Stimulated activated effector memory CD8-positive, alpha-beta T cell treated with anti-CD3 and anti-CD28 coated beads, Interleukin-12 subunit alpha, Interleukin-12 subunit beta, amount 100 ng/mL, for 72 hours (primary cell): ENCODE measurements around the gene ITIH4.
A peak's percentile ranks its signal among the peaks of the same experiment; 100 is the strongest.

Experiments used
- ATAC-seq: fragments of 150-1000 bp; cut with Tn5 transposase; 2 replicates; pipeline ENCODE4 v1.10.0; 2021
- DNase-seq, 2 donors: peaks; one replicate each; pipeline ENCODE4 v3.0.0; 2021 to 2022; ENCODE audit warnings: low spot score in 2 of 2
- H3K27ac Mint-ChIP-seq: one replicate; pipeline ENCODE4 v1.8.0; 2022; ENCODE audit warnings: mild to moderate bottlenecking, mixed read lengths
- H3K36me3 Mint-ChIP-seq: one replicate; pipeline ENCODE4 v1.8.0; 2022; ENCODE audit warnings: mild to moderate bottlenecking, mixed read lengths
- H3K4me1 Mint-ChIP-seq: one replicate; pipeline ENCODE4 v1.8.0; 2022; ENCODE audit warnings: mixed read lengths
- H3K4me3 Mint-ChIP-seq: one replicate; pipeline ENCODE4 v1.8.0; 2022; ENCODE audit warnings: mild to moderate bottlenecking, mixed read lengths
- H3K9me3 Mint-ChIP-seq: one replicate; pipeline ENCODE4 v1.8.0; 2022; ENCODE audit warnings: mixed read lengths

The ITIH4 gene

GRCh38 chr3:52790337-52790736, 40.1 kb downstream of the ITIH4 start:
- H3K9me3 Mint-ChIP-seq: no peaks in the 10 kb centered on the region
- no peak for DNase-seq
- no peak overlapping the region for H3K4me3 Mint-ChIP-seq
- H3K4me1 Mint-ChIP-seq: peaks cover 4% of the 10 kb centered on the region
- no peak overlapping the region for H3K27ac Mint-ChIP-seq
- H3K36me3 Mint-ChIP-seq: no peaks in the 10 kb centered on the region
- no peak for ATAC-seq

GRCh38 chr3:52789746-52790040, 40.8 kb downstream of the ITIH4 start:
- no peaks in the 10 kb centered on the region for H3K36me3 Mint-ChIP-seq
- H3K27ac Mint-ChIP-seq: peak overlapping the region; percentile 38
- DNase-seq: no peak
- H3K4me3 Mint-ChIP-seq: no peak overlapping the region
- H3K9me3 Mint-ChIP-seq: no peaks in the 10 kb centered on the region
- peaks cover 4% of the 10 kb centered on the region for H3K4me1 Mint-ChIP-seq
- no peak for ATAC-seq

GRCh38 chr3:52788890-52789745, 41.4 kb downstream of the ITIH4 start:
- no peak overlapping the region for H3K4me3 Mint-ChIP-seq
- no peaks in the 10 kb centered on the region for H3K36me3 Mint-ChIP-seq
- H3K4me1 Mint-ChIP-seq: peaks cover 4% of the 10 kb centered on the region
- H3K27ac Mint-ChIP-seq: peak overlapping the region; percentile 38
- ATAC-seq (no peak), DNase-seq (no peak)
- H3K9me3 Mint-ChIP-seq: no peaks in the 10 kb centered on the region

DNA sequence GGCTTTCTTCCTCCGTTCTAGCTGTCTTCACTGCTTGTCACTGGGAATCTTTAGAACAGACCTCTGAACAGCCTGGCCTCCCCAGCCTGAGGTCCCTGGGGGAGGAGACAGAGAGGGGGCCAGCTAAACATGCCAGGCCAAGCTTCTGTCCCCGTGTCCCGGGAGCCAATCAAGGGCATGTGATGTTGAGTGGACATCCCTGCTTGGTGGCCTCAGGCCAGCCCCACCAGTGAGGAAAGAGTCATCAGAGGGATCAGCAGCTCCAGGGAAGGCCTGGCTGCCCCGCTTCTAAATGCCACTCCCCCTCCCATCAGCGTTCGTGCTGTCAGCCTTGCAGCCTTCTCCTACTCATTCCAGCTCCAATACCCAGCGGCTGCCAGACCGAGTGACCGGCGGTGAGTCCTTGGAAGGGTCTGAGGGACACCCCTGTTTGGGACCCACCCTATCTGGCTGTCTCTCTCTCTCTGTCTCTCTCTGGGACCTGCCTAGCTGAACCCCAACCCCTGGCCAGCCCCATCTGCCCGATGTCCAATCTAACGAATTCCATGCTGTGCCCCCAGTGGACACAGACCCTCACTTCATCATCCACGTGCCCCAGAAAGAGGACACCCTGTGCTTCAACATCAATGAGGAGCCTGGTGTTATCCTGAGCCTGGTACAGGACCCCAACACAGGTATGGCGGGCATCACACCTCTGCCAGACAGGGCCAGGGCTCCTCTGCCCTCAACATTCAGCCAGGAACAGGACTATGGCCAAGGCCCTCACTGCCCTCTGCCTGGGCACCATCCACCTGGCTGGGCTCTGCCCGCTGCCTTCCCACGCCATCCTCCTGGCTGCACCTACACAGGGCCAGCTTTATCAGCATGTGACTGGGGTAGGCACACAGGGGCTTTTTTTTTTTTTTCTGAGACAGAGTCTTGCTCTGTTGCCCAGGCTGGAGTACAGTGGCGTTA, 42.5 kb downstream of the ITIH4 start:
- no peaks in the 10 kb centered on the region for H3K36me3 Mint-ChIP-seq
- DNase-seq: no peak
- H3K9me3 Mint-ChIP-seq: no peaks in the 10 kb centered on the region
- no peak overlapping the region for H3K4me3 Mint-ChIP-seq
- no peak for ATAC-seq
- no peak overlapping the region for H3K27ac Mint-ChIP-seq
- H3K4me1 Mint-ChIP-seq: peaks cover 4% of the 10 kb centered on the region

DNA sequence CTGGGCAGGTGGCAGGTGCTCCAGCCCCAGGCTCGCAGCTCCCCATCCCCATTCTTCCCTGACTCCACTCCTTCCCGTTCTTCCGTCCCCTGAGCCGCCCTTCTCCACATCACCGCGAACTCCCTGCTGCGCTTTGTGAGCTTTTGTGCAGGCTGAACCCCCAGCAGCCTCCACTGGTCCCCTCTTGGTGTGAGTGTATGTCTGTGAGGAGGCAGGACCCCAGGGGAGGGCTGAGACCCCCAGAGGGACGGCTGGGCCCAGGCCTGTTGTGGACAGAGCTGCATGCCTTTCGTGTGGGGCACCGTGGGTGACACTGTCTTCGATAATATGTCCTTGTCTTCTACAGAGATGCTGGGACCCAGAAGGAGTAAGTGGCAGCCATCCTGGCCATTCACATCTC, 43.2 kb downstream of the ITIH4 start:
- peaks cover 5% of the 10 kb centered on the region for H3K4me1 Mint-ChIP-seq
- H3K4me3 Mint-ChIP-seq: no peak overlapping the region
- H3K27ac Mint-ChIP-seq: no peak overlapping the region

GRCh38 chr3:52786330-52787215, 43.9 kb downstream of the ITIH4 start:
- H3K27ac Mint-ChIP-seq: no peak overlapping the region
- DNase-seq (no peak), ATAC-seq (no peak)
- H3K4me1 Mint-ChIP-seq: peaks cover 11% of the 10 kb centered on the region
- H3K36me3 Mint-ChIP-seq: no peaks in the 10 kb centered on the region
- no peaks in the 10 kb centered on the region for H3K9me3 Mint-ChIP-seq
- no peak overlapping the region for H3K4me3 Mint-ChIP-seq

More for the DNA sequence above, 43.2 kb downstream of the ITIH4 start:
- DNase-seq (no peak), ATAC-seq (no peak)
- no peaks in the 10 kb centered on the region for H3K36me3 Mint-ChIP-seq
- no peaks in the 10 kb centered on the region for H3K9me3 Mint-ChIP-seq

DNA sequence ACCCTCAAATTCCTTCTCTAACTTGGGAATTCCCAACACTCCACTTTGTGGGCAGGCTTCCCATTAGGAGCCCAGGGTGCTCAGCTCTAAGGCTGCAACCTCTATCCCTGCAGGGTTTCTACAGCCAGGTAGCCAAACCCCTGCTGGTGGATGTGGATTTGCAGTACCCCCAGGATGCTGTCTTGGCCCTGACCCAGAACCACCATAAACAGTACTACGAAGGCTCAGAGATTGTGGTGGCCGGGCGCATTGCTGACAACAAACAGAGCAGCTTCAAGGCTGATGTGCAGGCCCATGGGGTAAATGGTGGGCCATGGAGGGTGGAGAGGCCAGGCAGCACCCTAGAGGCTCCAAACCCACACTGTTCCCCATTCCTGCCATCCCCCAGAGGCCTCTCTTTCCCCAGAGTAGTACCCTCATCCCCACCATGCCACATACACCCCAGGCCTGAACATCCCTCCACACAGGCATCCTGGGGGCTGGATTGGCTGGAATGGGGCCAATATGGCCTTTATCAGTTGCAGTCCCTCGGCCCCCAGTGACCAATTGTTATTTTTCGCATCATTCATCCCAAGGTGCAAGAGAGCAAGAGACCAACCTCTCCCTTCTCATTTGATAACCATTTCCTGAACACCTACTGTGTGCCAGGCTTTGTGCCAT, 45.4 kb downstream of the ITIH4 start:
- no peak for DNase-seq
- Mint-ChIP-seq H3K36me3 (no peaks in the 10 kb centered on the region), H3K27ac (no peak overlapping the region), H3K9me3 (no peaks in the 10 kb centered on the region), H3K4me3 (no peak overlapping the region), H3K4me1 (peaks cover 11% of the 10 kb centered on the region)
- no peak for ATAC-seq

DNA sequence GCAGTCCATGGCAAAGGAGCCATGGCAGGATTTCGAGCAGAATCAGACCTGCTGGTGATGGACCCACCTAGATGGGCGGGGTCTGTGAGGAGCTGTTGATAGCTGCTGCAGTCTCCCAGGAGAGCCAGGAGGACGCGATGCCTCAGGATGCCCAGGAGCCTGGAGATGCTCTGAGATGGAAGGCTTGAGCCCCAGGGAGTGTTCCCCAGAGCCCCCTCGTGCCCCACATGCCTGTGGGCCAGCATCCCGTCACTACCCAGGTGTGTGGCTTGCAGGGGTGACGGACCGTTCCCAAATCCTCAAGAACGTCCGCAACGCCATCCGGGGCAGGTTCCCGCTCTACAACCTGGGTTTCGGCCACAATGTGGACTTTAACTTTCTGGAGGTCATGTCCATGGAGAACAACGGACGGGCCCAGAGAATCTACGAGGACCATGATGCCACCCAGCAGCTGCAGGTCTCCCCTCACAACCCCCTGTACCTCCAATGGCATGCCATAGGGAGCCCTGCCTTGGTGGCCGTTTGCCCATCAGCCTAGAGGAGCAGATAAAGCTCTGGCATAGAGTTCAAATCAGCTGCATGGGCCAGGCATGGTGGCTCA, 46.4 kb downstream of the ITIH4 start:
- Mint-ChIP-seq H3K4me1 (peaks cover 11% of the 10 kb centered on the region), H3K36me3 (no peaks in the 10 kb centered on the region)

DNA sequence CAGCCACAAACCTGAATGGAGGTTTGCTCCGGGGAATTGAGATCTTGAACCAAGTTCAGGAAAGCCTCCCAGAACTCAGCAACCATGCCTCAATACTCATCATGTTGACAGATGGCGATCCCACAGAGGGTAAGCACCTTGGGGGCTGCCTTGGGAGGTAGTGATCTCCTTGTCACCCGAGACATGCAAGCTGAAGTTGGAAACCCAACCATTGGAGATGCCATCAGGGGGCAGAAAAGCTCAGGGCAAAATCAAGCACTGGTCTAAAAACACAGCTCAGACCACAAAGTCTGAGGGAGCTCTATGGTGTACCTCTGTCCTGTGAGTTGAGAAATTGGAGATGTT, 47.3 kb downstream of the ITIH4 start:
- Mint-ChIP-seq H3K4me1 (peaks cover 11% of the 10 kb centered on the region), H3K9me3 (no peaks in the 10 kb centered on the region), H3K36me3 (no peaks in the 10 kb centered on the region), H3K4me3 (no peak overlapping the region), H3K27ac (no peak overlapping the region)
- ATAC-seq (no peak), DNase-seq (no peak)

More for the DNA sequence above, 46.4 kb downstream of the ITIH4 start:
- Mint-ChIP-seq H3K27ac (no peak overlapping the region), H3K4me3 (no peak overlapping the region), H3K9me3 (no peaks in the 10 kb centered on the region)
- DNase-seq (no peak), ATAC-seq (no peak)

DNA sequence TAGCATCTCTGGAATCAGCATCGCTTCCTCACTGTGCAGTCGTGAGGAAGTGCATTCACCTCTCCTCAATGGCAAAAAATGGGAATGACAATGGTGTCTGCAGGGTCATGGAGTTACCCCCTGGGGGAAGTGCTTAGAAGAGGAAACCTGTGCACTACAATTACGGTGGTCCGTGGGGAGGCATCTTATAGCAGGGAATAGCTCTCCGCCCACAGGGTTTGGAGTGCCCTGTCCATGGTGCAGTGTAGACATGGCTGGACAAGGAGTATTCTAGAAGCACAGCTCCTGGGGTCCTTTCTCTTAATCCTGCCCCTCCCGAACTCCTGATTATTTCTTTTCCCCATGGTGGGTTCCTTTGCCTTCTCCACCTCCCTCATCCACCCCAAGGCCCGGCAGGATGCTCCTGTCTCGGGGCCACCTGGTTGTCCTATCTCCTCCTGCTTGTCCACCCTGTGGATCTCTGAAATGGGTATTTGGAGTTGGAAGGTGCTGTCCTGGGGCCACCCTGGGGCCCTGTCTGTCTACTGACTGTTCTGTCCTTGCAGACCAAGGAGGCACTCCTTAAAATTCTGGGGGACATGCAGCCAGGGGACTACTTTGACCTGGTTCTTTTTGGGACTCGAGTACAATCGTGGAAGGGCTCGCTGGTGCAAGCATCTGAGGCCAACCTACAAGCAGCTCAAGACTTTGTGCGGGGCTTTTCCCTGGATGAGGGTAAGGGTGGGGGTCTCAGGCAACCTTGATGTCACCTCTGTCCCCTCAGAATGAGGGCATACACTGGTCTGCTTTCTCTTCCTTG, 47.9 kb downstream of the ITIH4 start:
- no peaks in the 10 kb centered on the region for H3K36me3 Mint-ChIP-seq
- DNase-seq: no peak
- no peak overlapping the region for H3K4me3 Mint-ChIP-seq
- no peak for ATAC-seq
- H3K27ac Mint-ChIP-seq: no peak overlapping the region
- H3K4me1 Mint-ChIP-seq: peaks cover 11% of the 10 kb centered on the region
- no peaks in the 10 kb centered on the region for H3K9me3 Mint-ChIP-seq

DNA sequence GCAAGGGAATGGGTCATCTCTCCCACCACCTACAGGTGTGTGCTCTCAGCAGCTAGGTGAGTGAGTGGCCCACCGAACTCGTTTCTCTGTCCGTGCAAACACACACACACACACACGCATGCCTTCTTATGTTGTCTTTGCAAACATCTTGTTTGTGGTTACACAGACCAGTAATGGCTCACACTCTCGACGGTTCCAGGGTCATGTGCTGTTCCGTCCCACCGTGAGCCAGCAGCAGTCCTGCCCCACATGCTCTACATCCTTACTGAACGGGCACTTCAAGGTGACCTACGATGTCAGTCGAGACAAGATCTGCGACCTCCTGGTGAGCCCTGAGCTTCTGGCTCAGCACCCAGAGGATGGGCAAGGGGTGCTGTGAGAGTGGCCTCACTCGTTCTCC, 48.7 kb downstream of the ITIH4 start:
- Mint-ChIP-seq H3K4me1 (peaks cover 6% of the 10 kb centered on the region), H3K27ac (no peak overlapping the region), H3K36me3 (no peaks in the 10 kb centered on the region), H3K9me3 (no peaks in the 10 kb centered on the region), H3K4me3 (no peak overlapping the region)
- ATAC-seq: peak; percentile 47
- no peak for DNase-seq

DNA sequence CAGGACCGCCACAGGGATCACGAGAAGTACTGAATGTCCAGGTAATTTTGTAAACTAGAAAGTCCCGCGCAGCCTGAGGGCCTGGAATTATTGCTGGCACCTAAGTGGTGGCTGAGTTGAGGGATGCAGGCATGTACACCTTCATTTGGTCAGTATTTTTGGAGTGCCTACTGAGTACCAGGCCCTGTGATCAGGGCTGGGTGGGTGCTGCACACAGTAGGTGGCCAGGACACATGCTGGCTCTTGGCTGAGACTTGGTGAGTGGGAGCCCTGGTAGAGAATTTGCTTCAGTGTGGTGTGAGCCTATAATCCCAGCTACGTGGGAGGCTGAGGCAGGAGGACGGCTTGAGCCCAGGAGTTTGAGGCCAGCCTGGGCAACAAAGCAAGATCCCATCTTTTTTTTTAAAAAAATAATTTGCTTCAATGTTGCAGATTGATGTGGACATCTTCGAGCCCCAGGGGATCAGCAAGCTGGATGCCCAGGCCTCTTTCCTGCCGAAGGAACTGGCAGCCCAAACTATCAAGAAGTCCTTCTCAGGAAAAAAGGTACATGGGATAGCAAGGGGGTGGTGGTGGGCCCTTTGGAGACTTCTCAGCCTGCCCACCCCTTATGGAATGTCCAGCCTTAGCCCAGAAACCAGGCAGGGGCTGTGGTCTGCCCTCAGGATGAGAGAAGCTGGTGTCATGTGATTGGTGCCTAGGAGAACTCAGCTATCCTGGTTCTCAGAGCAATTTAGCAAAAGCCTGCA, 50.5 kb downstream of the ITIH4 start:
- no peak overlapping the region for H3K27ac Mint-ChIP-seq
- H3K36me3 Mint-ChIP-seq: no peaks in the 10 kb centered on the region
- H3K4me1 Mint-ChIP-seq: peaks cover 6% of the 10 kb centered on the region
- ATAC-seq (no peak), DNase-seq (no peak)
- H3K4me3 Mint-ChIP-seq: no peak overlapping the region
- no peaks in the 10 kb centered on the region for H3K9me3 Mint-ChIP-seq
